HL-60 (cell line): ENCODE results near the gene CXCR2.

Source experiments
- POLR2AphosphoS5 ChIP-seq: IDR thresholded peaks from 2 replicates; pipeline ENCODE4 v1.6.1; 2012; ENCODE audit warnings: low read depth
- REST ChIP-seq: IDR thresholded peaks from 2 replicates; pipeline ENCODE4 v1.6.1; 2012; ENCODE audit warnings: low read depth; ENCODE audit not compliant: insufficient replicate concordance

- TF ChIP-seq POLR2AphosphoS5 (no peak), REST (no peak)
These were observed 43.1 kb upstream of the CXCR2 start for GRCh38 chr2:218082586-218083351.
